OCI-LY3 (cell line): ENCODE data around the gene PSG7.
"Not testable (repeated sequence)": the region's sequence is repeated elsewhere in the genome, so short reads cannot be mapped to it uniquely, and the experiment has no call there.

Experiments
- EZH2phosphoT487 ChIP-seq: fragments of 200-600 bp; shearing (Covaris generic); IDR thresholded peaks from 2 replicates; pipeline ENCODE4 v1.6.1; 2018; ENCODE audit warnings: antibody characterized with exemption, mixed run types, low read depth
- TF ChIP-seq, protein P1 (sequence below): fragments of 200-600, 300-600 bp; sonication (generic); IDR thresholded peaks from 2 replicates; pipeline ENCODE4 v1.5.1; 2014; ENCODE audit warnings: antibody characterized with exemption, low read length, low read depth

DNA sequence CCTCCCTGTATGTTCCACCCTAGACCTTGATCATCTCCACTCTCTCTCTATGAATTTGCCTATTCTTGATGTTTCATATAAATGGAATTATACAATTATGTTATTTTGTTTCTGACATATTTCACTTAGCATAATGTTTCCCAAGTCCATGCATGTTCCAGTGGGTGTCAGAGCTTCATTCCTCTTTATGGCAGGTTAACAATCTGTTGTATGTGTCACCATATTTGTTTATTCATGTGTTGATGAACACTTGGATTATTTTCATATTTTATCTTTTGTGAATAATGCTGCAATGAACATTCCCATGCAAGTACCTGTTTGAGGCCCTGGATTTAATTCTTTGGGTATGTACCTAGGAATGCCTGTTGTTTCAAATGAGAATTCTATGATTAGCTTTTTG is 16.0 kb downstream of the PSG7 start:
- TF ChIP-seq, protein P1, sequence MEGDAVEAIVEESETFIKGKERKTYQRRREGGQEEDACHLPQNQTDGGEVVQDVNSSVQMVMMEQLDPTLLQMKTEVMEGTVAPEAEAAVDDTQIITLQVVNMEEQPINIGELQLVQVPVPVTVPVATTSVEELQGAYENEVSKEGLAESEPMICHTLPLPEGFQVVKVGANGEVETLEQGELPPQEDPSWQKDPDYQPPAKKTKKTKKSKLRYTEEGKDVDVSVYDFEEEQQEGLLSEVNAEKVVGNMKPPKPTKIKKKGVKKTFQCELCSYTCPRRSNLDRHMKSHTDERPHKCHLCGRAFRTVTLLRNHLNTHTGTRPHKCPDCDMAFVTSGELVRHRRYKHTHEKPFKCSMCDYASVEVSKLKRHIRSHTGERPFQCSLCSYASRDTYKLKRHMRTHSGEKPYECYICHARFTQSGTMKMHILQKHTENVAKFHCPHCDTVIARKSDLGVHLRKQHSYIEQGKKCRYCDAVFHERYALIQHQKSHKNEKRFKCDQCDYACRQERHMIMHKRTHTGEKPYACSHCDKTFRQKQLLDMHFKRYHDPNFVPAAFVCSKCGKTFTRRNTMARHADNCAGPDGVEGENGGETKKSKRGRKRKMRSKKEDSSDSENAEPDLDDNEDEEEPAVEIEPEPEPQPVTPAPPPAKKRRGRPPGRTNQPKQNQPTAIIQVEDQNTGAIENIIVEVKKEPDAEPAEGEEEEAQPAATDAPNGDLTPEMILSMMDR: not testable (repeated sequence)
- not testable (repeated sequence) for TF ChIP-seq EZH2phosphoT487
